OCI-LY3 (cell line): ENCODE measurements around the gene RORC.

ENCODE experiments used
- H2AFZ ChIP-seq: fragments of 200-600, 300-600 bp; shearing (Covaris generic); 2 replicates; pipeline ENCODE4 v1.6.0; 2014; ENCODE audit warnings: antibody characterized with exemption, low read depth, low read length
- H3K27ac ChIP-seq: fragments of 200-600, 300-600 bp; sonication (generic); 2 replicates; pipeline ENCODE4 v1.5.1; 2014; ENCODE audit warnings: mild to moderate bottlenecking, low read length, moderate library complexity, mixed read lengths
- H3K27me3 ChIP-seq: fragments of 200-600, 300-600 bp; sonication (generic); 2 replicates; pipeline ENCODE4 v1.6.1; 2014; ENCODE audit warnings: low read depth, low read length, mixed read lengths
- H3K36me3 ChIP-seq: fragments of 200-600, 300-600 bp; sonication (generic); replicated peaks from 2 replicates; pipeline ENCODE3; 2014; ENCODE audit warnings: low read depth, low read length, mixed read lengths
- H3K4me1 ChIP-seq: fragments of 300-600, 200-600 bp; sonication (generic); 2 replicates; pipeline ENCODE4 v1.6.1; 2014; ENCODE audit warnings: low read length, mixed read lengths
- H3K4me2 ChIP-seq: fragments of 200-600, 300-600 bp; sonication (generic); 2 replicates; pipeline ENCODE4 v1.6.1; 2014; ENCODE audit warnings: low read length, mixed read lengths
- H3K4me3 ChIP-seq: fragments of 300-600, 200-600 bp; sonication (generic); 2 replicates; pipeline ENCODE4 v1.5.1; 2014; ENCODE audit warnings: antibody characterized with exemption, mild to moderate bottlenecking, low read length, moderate library complexity
- H3K79me2 ChIP-seq: fragments of 300-600, 200-600 bp; shearing (Covaris generic); 2 replicates; pipeline ENCODE4 v1.6.1; 2014; ENCODE audit warnings: mild to moderate bottlenecking, low read length, mixed read lengths
- H3K9ac ChIP-seq: fragments of 300-600, 200-600 bp; shearing (Covaris generic); 2 replicates; pipeline ENCODE4 v1.6.0; 2014; ENCODE audit warnings: mild to moderate bottlenecking, low read length, moderate library complexity
- H3K9me3 ChIP-seq: fragments of 200-600, 300-600 bp; shearing (Covaris generic); 2 replicates; pipeline ENCODE4 v1.6.1; 2014; ENCODE audit warnings: low read length, mixed read lengths; ENCODE audit not compliant: insufficient read depth
- H4K20me1 ChIP-seq: fragments of 200-600, 300-600 bp; sonication (generic); 2 replicates; pipeline ENCODE4 v1.6.1; 2016; ENCODE audit warnings: low read length, mixed read lengths; ENCODE audit not compliant: insufficient read depth
- EZH2phosphoT487 ChIP-seq: fragments of 200-600 bp; shearing (Covaris generic); IDR thresholded peaks from 2 replicates; pipeline ENCODE4 v1.6.1; 2018; ENCODE audit warnings: antibody characterized with exemption, mixed run types, low read depth
- TF ChIP-seq, protein P1 (sequence below): fragments of 200-600, 300-600 bp; sonication (generic); IDR thresholded peaks from 2 replicates; pipeline ENCODE4 v1.5.1; 2014; ENCODE audit warnings: antibody characterized with exemption, low read length, low read depth

The RORC gene

GRCh38 chr1:151799179-151800022, 32.2 kb downstream of the RORC start:
- Histone ChIP-seq H3K27ac (no peak overlapping the region), H3K27me3 (peaks cover 53% of the 10 kb centered on the region), H3K36me3 (no peaks in the 10 kb centered on the region), H3K4me3 (no peak overlapping the region), H3K9me3 (no peaks in the 10 kb centered on the region), H2AFZ (no peak overlapping the region), H3K79me2 (no peaks in the 10 kb centered on the region), H3K4me1 (peaks cover 2% of the 10 kb centered on the region; the same call in 1 of the 2 replicates), H3K4me2 (no peak overlapping the region), H3K9ac (no peak overlapping the region), H4K20me1 (no peaks in the 10 kb centered on the region)
- no peak for TF ChIP-seq EZH2phosphoT487
- TF ChIP-seq, protein P1, sequence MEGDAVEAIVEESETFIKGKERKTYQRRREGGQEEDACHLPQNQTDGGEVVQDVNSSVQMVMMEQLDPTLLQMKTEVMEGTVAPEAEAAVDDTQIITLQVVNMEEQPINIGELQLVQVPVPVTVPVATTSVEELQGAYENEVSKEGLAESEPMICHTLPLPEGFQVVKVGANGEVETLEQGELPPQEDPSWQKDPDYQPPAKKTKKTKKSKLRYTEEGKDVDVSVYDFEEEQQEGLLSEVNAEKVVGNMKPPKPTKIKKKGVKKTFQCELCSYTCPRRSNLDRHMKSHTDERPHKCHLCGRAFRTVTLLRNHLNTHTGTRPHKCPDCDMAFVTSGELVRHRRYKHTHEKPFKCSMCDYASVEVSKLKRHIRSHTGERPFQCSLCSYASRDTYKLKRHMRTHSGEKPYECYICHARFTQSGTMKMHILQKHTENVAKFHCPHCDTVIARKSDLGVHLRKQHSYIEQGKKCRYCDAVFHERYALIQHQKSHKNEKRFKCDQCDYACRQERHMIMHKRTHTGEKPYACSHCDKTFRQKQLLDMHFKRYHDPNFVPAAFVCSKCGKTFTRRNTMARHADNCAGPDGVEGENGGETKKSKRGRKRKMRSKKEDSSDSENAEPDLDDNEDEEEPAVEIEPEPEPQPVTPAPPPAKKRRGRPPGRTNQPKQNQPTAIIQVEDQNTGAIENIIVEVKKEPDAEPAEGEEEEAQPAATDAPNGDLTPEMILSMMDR: no peak

DNA sequence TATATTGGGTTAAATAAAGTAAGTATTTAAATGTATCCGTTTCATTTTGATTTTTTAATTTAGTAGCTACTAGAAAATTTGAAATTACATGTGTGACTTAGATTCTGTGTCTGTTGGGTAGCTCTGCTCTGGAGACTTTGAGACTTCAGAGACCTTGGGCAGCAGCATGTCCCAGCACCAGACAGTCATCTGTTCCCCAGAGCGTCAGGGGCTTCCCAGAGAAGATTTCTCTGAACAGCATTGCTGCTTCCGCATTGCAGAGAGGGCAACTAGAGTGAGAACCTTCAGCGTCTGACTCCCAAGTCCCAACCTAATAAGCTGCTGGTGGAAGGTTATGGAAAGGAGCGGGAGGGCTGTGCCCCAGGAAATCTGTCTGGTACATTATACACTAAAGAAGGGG, 33.0 kb downstream of the RORC start:
- Histone ChIP-seq H3K4me1 (no peaks in the 10 kb centered on the region), H3K36me3 (no peaks in the 10 kb centered on the region), H3K79me2 (no peaks in the 10 kb centered on the region), H3K9me3 (no peaks in the 10 kb centered on the region), H4K20me1 (no peaks in the 10 kb centered on the region), H3K27ac (no peak overlapping the region), H3K4me3 (no peak overlapping the region), H3K27me3 (peaks cover 45% of the 10 kb centered on the region), H3K9ac (no peak overlapping the region), H3K4me2 (no peak overlapping the region), H2AFZ (no peak overlapping the region)
- TF ChIP-seq, protein P1: no peak
- TF ChIP-seq EZH2phosphoT487: no peak

DNA sequence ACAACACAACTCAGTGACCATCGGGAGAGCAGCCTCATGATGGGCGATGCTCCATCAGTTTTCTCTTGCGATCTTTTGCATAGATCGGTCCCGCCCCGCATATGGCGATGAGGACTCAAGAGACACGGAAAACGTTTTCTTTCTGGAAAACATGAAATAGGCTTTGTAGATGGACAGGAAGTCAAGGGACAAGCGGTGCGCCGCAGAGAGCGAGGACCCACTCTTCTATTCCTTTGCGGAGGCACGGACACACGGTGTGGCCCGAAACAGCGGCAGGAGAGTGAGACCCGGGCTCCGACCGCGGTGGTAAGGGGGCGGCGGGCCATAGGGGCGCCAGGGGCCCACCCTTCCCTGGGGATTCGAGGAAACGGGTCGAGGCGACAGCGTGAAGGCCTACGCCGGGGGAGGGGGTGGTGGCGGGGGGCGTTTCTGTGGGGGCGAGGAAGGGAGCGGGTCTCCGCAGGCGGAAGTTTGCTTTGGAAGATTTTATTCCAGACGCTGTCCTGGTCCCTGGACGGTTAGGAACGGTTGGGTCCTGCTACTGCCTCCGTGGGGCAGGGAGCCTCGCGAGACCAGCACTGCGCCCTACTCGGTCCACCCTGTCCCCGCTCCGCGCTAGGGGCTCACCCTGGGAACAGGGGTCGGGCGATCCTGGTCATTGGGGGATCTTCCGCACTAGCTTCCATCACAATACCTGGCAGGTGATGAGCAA, 40.5 kb downstream of the RORC start:
- no peaks in the 10 kb centered on the region for H3K9me3 ChIP-seq
- H3K79me2 ChIP-seq: no peaks in the 10 kb centered on the region
- no peaks in the 10 kb centered on the region for H4K20me1 ChIP-seq
- H3K4me2 ChIP-seq: peak overlapping the region; percentile 85
- H2AFZ ChIP-seq: peak overlapping the region; percentile 99
- H3K4me1 ChIP-seq: peaks cover 5% of the 10 kb centered on the region
- H3K9ac ChIP-seq: peak overlapping the region; percentile 54
- H3K27me3 ChIP-seq: no peaks in the 10 kb centered on the region
- peak overlapping the region; percentile 88 for H3K4me3 ChIP-seq
- no peaks in the 10 kb centered on the region for H3K36me3 ChIP-seq
- TF ChIP-seq, protein P1: no peak
- TF ChIP-seq EZH2phosphoT487: no peak
- no peak overlapping the region for H3K27ac ChIP-seq
